ENCODE results near the gene B9D1. TPM values are rescaled to one million over a fixed set of nuclear protein-coding genes. Genes with fewer than 3 reads are reported as not detected.

B9D1 gene
- total RNA-seq, 2 donors from 2014 or later = 4.5 to 7.5 TPM

DNA sequence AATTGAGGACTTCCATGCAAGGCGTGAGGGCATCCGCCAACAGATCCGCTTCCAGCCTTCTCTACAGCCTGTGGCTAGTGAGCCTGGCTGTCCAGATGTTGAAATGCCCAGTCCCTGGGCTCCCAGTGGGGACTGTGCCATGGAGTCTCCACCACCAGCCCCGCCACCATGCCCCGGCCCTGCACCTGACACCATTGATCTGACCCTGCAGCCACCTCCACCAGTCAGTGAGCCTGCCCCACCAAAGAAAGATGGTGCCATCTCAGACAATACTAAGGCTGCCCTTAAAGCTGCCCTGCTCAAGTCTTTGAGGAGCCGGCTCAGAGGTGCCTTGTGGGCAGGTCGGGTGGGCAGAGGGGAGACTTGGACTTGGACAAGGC, 18.8 kb upstream of the B9D1 start:
- ATAC-seq = no peak
- Mint-ChIP-seq H3K9me3 (no peaks in the 10 kb centered on the region), H3K36me3 (peaks cover 5 to 21% of the 10 kb centered on the region in 2 donors), H3K27ac (no peak overlapping the region)
- DNase-seq (ENCODE audit: low spot score in 2 of 2) = no peak

DNA sequence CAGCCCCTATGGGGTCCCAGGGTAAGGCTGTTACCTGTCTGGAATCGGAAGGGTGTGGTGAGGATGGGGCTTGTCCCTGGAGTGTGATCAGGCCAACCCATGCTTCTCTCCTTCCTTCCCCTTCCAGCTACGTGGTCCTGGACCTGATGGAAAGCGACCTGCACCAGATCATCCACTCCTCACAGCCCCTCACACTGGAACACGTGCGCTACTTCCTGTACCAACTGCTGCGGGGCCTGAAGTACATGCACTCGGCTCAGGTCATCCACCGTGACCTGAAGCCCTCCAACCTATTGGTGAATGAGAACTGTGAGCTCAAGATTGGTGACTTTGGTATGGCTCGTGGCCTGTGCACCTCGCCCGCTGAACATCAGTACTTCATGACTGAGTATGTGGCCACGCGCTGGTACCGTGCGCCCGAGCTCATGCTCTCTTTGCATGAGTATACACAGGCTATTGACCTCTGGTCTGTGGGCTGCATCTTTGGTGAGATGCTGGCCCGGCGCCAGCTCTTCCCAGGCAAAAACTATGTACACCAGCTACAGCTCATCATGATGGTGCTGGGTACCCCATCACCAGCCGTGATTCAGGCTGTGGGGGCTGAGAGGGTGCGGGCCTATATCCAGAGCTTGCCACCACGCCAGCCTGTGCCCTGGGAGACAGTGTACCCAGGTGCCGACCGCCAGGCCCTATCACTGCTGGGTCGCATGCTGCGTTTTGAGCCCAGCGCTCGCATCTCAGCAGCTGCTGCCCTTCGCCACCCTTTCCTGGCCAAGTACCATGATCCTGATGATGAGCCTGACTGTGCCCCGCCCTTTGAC, 18.2 kb upstream of the B9D1 start:
- DNase-seq (ENCODE audit: low spot score in 2 of 2) (no peak), ATAC-seq (no peak)
- Mint-ChIP-seq H3K36me3 (peaks cover 5 to 21% of the 10 kb centered on the region in 2 donors), H3K27ac (no peak overlapping the region), H3K9me3 (no peaks in the 10 kb centered on the region)

DNA sequence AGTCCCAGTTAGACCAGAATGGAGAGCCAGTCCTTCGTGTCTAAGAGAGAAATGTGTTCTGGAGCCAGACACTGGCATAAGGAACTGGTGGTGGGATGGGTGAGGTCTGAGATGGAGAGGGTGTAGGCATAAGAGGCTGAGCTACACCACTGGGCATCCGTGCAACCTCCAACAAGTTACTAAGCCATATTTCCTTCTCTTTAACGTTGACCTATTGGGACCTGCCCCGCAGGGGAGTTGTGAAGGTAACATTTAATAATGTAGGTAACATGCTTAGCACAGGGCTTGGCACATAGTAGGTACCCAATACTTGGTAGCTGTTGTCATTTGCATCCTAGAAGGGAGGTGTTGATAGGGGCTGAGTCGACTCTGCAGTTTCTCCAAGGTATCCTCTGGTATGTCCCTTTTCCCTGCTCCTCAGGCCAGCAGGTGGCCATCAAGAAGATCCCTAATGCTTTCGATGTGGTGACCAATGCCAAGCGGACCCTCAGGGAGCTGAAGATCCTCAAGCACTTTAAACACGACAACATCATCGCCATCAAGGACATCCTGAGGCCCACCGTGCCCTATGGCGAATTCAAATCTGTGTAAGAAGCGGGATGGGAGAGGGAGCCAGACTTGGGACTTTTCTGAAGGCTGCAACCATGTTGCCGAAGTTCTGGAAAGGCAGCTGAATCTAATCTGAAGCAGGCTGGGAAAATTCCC, 17.0 kb upstream of the B9D1 start:
- Mint-ChIP-seq H3K36me3 (peaks cover 5 to 21% of the 10 kb centered on the region in 2 donors), H3K27ac (peak overlapping the region; percentile 68 to 82)

DNA sequence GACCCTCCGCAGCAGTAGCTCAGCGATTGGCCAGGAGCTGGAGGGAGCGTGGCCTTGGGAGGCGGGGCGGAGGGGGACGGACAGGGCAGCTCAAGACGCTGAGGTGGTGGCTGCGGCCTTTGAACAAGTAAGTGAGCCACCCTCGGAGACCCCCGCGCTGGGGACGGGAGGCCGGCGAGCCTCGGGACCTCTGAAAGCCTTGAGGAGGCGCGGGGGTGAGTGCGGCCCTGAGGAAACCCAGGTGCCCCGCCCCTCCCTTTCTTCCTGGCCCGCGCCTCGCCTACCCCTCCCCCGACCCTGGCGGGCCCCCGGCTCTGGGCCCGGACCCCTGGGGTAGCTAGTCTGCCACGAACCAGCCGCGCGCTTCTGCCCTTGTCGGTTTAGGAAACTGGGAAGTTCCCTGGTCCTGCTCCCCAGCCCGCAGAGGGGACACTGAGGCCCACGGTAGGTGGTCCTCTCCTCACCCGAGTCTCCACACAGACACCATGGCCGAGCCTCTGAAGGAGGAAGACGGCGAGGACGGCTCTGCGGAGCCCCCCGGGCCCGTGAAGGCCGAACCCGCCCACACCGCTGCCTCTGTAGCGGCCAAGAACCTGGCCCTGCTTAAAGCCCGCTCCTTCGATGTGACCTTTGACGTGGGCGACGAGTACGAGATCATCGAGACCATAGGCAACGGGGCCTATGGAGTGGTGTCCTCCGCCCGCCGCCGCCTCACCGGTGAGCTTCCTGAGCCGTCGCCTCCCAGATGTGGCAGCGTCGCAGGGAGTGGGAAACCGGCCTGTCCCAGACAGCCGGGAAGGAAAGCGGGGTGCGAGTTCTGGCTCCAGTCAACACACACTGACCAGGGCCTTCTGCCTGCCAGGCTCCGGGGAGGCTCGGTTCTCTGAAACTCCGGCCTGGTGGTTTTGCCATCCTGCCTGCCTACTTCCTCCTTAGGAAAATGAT, 16.2 kb upstream of the B9D1 start, which contains the start of gene MAPK7:
MAPK7 (plus strand) TSS at position 83 of the 945 bp plus-strand sequence; CDS start at position 486, 403 bp downstream.
- Mint-ChIP-seq H3K9me3 (no peaks in the 10 kb centered on the region), H3K27ac (peak within 1 kb of the TSS; percentile 82 to 98)
- peak in 1 of 2 donors; percentile 15 for ATAC-seq

More for the DNA sequence above, 17.0 kb upstream of the B9D1 start:
- DNase-seq (ENCODE audit: low spot score in 2 of 2) (no peak), ATAC-seq (no peak)
- H3K9me3 Mint-ChIP-seq = no peaks in the 10 kb centered on the region

DNA sequence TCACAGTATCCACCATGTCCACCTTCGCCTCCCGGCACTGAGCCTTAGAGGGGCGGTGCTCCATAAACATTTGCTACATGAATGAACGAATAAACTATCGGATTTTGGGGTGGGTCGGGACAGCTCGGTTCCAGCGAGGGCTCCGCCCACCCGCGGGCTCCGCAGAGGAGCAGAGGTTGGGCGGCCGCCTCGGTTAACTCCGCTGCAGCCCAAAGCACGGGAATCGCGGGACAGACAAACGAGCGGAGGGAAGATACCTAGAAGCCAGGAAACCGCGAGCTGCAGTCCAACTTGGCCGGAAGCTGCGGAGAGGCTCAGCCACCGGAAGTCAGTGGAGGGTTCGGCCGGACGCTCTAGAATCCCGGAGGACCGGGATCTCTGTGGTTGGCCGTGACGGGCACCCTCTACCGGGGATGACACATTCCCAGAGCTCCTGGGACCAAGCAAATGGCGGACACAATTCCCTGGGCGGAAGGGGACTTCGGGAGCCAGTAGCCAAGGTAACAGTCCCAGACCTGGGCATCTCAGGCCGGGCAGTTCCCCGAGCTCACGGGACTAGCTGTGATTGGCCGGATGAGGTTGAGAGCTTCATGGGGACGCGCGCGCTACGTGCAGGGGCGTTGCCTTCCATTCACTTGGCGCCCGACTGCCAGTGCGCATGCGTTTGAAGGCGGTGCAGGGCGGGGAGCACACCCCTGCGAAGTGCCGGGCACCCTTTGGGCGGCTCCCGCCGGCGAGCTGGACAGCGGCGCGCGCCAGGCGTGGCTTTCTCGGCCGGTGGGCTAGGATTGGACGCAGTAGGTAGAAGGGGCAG, 15.3 kb upstream of the B9D1 start:
- Mint-ChIP-seq H3K27ac (peak overlapping the region; percentile 82 to 98), H3K9me3 (no peaks in the 10 kb centered on the region), H3K36me3 (peaks cover 5 to 21% of the 10 kb centered on the region in 2 donors)
- peak; percentile 96 to 99 for DNase-seq (ENCODE audit: low spot score in 2 of 2)
- peak; percentile 91 to 94 for ATAC-seq

More for the DNA sequence above, 16.2 kb upstream of the B9D1 start, which contains the start of gene MAPK7:
- H3K36me3 Mint-ChIP-seq = peaks cover 5 to 21% of the 10 kb centered on the region in 2 donors
- no peak for DNase-seq (ENCODE audit: low spot score in 2 of 2)

DNA sequence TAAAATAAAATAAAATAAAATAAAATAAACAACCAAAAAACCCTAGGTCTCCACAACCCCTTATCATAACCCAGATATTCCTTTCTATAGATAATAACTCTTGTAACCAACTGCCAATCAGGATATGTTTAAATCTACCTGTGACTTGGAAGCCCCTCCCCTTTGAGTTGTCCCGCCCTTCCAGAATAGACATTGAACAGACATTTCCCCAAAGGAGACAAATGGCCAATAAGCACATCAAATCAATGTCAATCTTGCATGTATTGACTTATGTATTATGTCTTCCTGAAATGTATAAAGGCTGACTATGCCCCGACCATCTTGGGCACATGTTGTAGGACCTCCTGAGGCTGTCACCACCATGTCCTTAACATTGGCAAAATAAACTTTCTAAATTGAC, 14.3 kb upstream of the B9D1 start:
- Mint-ChIP-seq H3K27ac (peak overlapping the region; percentile 29 to 82), H3K36me3 (peaks cover 5 to 21% of the 10 kb centered on the region in 2 donors), H3K9me3 (no peaks in the 10 kb centered on the region)
- peak in 1 of 2 donors; percentile 11 for DNase-seq (ENCODE audit: low spot score in 2 of 2)
- no peak for ATAC-seq

DNA sequence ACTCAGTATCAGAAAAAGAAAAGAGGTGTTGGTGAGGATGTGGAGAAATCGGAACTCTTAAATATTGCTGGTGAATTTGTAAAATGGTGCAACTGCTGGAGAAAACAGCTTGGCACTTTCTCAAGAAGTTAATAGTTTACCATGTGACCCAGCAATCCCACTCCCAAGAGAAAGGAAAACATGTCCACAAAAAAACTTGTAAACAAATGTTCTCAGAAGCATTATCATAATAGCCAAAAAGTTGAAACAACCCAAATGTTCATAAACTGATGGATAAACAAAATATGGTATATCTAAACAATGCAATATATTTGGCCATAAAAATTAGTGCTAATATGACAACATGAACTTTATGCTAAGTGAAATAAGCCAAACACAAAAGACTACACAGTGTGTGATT, 13.2 kb upstream of the B9D1 start:
- Mint-ChIP-seq H3K36me3 (peaks cover 0 to 14% of the 10 kb centered on the region in 2 donors), H3K27ac (no peak overlapping the region), H3K9me3 (no peaks in the 10 kb centered on the region)
- no peak for DNase-seq (ENCODE audit: low spot score in 2 of 2)
- ATAC-seq = no peak

DNA sequence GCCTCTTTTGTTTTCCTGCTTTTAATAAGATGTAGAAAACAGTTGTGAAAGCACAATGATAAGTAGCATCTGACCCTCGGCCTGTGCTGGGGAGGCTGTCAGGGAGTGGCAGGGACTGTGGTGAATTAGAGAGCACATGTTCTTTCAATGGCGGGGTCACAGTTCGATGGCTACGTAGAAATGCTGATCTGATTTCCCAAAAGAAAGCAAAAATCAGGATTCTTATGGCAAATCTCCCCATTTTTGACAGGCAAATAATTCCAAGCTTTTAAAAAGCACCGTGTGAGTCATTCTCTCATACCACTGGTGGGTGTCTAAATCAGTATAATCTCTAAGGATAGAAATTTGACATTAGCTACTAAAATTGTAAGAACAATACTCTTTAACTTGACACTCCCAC, 11.6 kb upstream of the B9D1 start:
- ATAC-seq = no peak
- no peak overlapping the region for H3K27ac Mint-ChIP-seq
- DNase-seq (ENCODE audit: low spot score in 2 of 2) = no peak
- H3K36me3 Mint-ChIP-seq = peaks cover 0 to 2% of the 10 kb centered on the region in 2 donors
- no peaks in the 10 kb centered on the region for H3K9me3 Mint-ChIP-seq

DNA sequence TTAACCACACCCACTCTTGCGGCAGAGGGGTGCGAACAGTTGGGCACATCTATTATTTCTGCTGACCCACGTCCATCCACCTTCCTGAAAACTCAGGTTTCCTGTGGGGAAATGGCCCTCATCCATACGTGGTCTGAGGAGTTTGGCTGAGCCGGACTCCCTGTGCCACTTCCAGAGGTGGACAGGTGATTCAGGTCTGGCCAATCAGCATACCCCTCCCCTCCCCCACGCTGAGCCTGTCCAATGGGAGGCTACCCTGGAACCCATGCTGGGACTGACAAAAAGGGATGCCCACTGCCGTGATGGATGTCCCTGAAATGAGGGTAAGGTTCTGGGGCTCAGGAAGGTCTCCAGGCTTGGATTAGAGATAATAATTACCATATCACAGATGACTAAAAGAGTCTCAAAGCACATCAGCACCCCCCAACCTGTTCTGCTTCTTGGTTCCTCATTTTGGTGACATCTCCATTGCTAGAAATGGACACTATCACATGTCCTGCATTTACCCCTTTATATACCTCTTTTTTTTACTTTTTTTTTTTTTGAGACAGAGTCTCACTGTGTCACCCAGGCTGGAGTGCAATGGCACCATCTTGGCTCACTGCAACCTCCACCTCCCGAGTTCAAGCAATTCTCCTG, 10.5 kb upstream of the B9D1 start:
- Mint-ChIP-seq H3K9me3 (no peaks in the 10 kb centered on the region), H3K27ac (no peak overlapping the region), H3K36me3 (no peaks in the 10 kb centered on the region)
- ATAC-seq (no peak), DNase-seq (ENCODE audit: low spot score in 2 of 2) (no peak)

DNA sequence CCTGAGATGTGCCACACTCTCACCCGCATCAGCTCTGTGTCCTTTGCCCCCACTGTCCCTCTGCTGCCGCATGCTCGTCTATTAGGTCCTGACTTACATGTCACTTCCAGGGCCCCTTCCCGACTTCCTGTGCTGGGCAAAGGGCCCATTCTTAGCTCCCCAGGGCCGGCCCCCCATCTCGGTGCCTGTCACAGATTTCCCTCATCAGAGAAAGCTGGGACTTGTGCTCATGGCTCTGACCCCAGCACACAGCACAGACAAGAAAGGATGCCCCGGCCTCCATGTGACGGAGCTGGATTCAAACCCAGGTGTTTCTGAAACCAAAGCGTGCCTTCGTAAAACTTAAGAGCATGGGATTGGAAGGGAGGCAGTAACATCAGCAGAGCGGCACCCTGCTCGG, 9.9 kb upstream of the B9D1 start:
- Mint-ChIP-seq H3K9me3 (no peaks in the 10 kb centered on the region), H3K36me3 (no peaks in the 10 kb centered on the region), H3K27ac (no peak overlapping the region)
- DNase-seq (ENCODE audit: low spot score in 2 of 2) = no peak
- no peak for ATAC-seq

DNA sequence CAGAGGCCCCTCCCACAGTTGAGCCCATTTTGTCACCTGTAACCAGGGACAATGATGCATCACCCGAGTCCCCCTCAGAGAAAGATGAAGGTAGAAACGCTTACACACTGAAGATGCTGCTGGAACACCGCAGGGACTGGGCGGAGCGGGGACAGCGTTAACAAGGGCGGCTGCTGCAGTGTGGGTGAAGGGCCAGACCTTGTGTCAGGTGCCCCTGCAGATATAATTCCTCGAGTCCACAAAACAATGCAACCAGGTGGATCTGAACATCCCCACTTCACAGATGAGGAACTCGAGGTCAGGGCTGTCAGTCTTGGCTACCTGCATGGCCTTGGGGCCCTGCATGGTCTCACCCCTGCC, 9.5 kb upstream of the B9D1 start:
- ATAC-seq (no peak), DNase-seq (ENCODE audit: low spot score in 2 of 2) (no peak)
- no peaks in the 10 kb centered on the region for H3K36me3 Mint-ChIP-seq
- no peak overlapping the region for H3K27ac Mint-ChIP-seq
- H3K9me3 Mint-ChIP-seq = no peaks in the 10 kb centered on the region

DNA sequence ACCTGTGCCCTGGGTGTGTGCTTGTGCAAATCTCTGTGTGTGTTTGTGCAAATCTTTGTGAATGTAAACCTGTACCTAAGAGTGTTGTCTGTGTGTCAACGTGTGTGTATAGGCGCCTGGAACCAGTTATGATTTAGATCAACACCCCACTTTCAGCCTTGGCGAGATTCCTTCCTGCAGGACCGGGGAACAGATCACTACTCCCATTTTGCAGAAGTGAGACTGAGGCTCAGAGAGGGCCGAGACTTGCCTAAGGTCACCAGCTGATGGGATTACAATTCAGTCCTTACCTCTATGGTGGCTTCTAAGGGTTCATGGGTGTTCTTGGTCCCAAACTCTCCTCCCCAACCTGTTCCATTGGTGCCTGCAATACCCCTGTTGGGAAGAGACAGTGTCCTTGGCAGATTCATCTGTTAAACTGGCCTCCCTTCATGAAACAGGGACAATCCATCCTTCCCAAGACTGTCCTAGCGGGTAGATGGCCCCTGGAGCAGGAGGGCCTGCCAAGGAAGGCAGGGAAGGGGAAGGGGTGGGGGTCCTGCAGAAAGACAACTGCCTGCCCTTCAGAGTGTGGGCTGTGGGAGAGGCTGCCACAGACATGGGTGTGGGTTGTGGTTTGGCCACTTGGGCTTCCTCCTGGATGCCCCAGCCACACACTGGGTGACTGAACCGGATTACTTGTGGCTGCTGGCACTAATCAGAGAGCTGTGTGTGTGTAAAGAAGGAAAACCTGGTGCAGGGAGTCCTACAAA, 8.9 kb upstream of the B9D1 start:
- Mint-ChIP-seq H3K27ac (no peak overlapping the region), H3K9me3 (no peaks in the 10 kb centered on the region), H3K36me3 (no peaks in the 10 kb centered on the region)
- DNase-seq (ENCODE audit: low spot score in 2 of 2) = peak in 1 of 2 donors; percentile 43
- no peak for ATAC-seq

DNA sequence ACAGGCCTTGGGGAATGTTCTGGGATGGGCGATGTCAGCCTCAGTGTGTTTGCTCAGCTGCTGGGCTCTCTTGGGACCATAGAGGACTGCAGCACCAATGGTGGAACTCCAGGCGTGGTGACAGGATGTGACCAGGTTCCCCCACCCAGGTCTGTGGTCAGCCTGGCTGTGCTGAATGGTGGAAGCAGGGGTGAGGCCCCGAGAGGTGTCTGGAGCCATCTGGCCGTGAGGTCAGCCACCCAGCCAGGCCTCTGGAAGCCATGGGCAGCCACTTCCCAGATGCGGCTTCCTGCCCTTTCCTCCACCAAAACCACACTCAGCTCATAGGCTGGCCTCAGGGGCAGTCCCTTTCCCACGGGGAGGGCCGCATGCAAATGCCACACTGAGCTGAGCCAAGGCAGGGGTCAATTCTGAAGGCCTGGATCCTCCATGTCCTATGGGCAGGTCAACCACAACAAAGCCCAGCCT, 8.0 kb upstream of the B9D1 start:
- DNase-seq (ENCODE audit: low spot score in 2 of 2) = peak in 1 of 2 donors; percentile 73
- Mint-ChIP-seq H3K36me3 (no peaks in the 10 kb centered on the region), H3K27ac (peak overlapping the region in 1 of 2 donors; percentile 43), H3K9me3 (no peaks in the 10 kb centered on the region)
- ATAC-seq = peak in 1 of 2 donors; percentile 82

DNA sequence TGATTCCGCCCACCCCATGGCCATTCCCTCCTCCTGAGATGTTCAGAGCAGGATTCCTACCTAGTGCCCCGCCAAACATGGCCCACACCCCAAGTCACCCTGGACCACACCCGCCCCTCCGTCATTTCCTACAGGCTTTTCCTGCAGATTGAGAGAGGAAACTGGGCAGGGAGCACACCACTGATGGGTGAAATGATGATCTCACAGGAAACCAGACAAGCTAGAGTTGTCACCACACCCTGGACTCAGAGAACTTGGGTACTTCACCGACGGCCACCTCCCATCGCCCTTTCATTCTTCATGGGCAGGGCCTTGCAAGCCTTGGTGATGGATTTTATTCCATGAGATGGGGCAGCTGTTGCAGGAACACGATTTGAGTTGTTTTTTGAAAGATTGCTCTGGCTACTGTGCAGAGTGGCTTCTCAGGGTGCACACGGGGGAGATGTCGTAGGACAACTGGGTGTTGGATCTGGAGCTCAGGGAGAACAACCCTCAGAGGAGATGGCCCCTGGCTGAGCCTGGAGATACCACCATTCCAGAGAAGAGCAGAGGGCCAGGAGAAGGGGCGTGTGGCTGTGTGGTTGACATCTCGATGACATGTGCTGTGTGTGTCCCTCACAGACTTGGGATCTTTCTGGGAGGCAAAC, 7.4 kb upstream of the B9D1 start:
- Mint-ChIP-seq H3K27ac (peak overlapping the region in 1 of 2 donors; percentile 43), H3K9me3 (no peaks in the 10 kb centered on the region), H3K36me3 (no peaks in the 10 kb centered on the region)
- DNase-seq (ENCODE audit: low spot score in 2 of 2) = peak in 1 of 2 donors; percentile 49
- peak; percentile 20 to 76 for ATAC-seq
